Fibroblast of skin of back (primary cell): Measurements from ENCODE around the gene NCBP1. TPM values are rescaled to one million over a fixed set of nuclear protein-coding genes. Genes with fewer than 3 reads are reported as not detected.
"Not testable (repeated sequence)": the region's sequence is repeated elsewhere in the genome, so short reads cannot be mapped to it uniquely, and the experiment has no call there.

ENCODE experiments used
- DNase-seq: peaks from one replicate; pipeline ENCODE4 v3.0.0-alpha.2; 2013
- polyA plus RNA-seq, 2 experiments: library from polyadenylated mRNA; unstranded; fragments of 120-200 nt; gene quantifications; one replicate each; pipeline ENCODE4 v1.2.1, GENCODE V29; 2013; ENCODE audit not compliant: insufficient read length in 2 of 2

Gene NCBP1
- 33.9 TPM for polyA plus RNA-seq (2013, experiment 1 of 2; ENCODE audit: insufficient read length)
- 24.7 TPM for polyA plus RNA-seq (2013, experiment 2 of 2; ENCODE audit: insufficient read length)

- DNase-seq: peak; percentile 99
Measured at GRCh38 chr9:97632985-97633858, at the start of gene NCBP1, which contains the start of gene TSTD2. Gene NCBP1 (plus strand): TSS chr9:97633821. CDS start chr9:97633882, 61 bp downstream. Gene TSTD2 (minus strand): TSS chr9:97633368. CDS start chr9:97627562, 5,806 bp downstream.

- DNase-seq: not testable (repeated sequence)
Measured at GRCh38 chr9:97584778-97585177, 48.8 kb upstream of the NCBP1 start.

GRCh38 chr9:97586909-97587308, 46.7 kb upstream of the NCBP1 start:
- not testable (repeated sequence) for DNase-seq

GRCh38 chr9:97591535-97591934, 42.1 kb upstream of the NCBP1 start:
- no peak for DNase-seq

- no peak for DNase-seq
Measured at GRCh38 chr9:97592126-97592525, 41.5 kb upstream of the NCBP1 start.

GRCh38 chr9:97593960-97594359, 39.7 kb upstream of the NCBP1 start:
- peak; percentile 11 for DNase-seq

- no peak for DNase-seq
Measured at GRCh38 chr9:97594381-97594921, 39.2 kb upstream of the NCBP1 start.

- no peak for DNase-seq
Measured at GRCh38 chr9:97596906-97597305, 36.7 kb upstream of the NCBP1 start.

- peak; percentile 73 for DNase-seq
Measured at GRCh38 chr9:97598461-97599288, 34.9 kb upstream of the NCBP1 start.

- DNase-seq: no peak
Measured at GRCh38 chr9:97599314-97599846, 34.2 kb upstream of the NCBP1 start.

- DNase-seq: no peak
Measured at GRCh38 chr9:97600531-97601227, 32.9 kb upstream of the NCBP1 start.

- DNase-seq: no peak
Measured at GRCh38 chr9:97601228-97601898, 32.3 kb upstream of the NCBP1 start.

GRCh38 chr9:97602430-97602829, 31.2 kb upstream of the NCBP1 start:
- no peak for DNase-seq

- DNase-seq: no peak
Measured at GRCh38 chr9:97604901-97605645, 28.5 kb upstream of the NCBP1 start.

- DNase-seq: peak; percentile 51
Measured at GRCh38 chr9:97615439-97616072, 18.1 kb upstream of the NCBP1 start.

GRCh38 chr9:97617939-97618416, 15.6 kb upstream of the NCBP1 start:
- no peak for DNase-seq

- DNase-seq: not testable (repeated sequence)
Measured at GRCh38 chr9:97620063-97620462, 13.6 kb upstream of the NCBP1 start.

- DNase-seq: not testable (repeated sequence)
Measured at GRCh38 chr9:97622483-97622882, 11.1 kb upstream of the NCBP1 start.

- no peak for DNase-seq
Measured at GRCh38 chr9:97623946-97624345, 9.7 kb upstream of the NCBP1 start.

- DNase-seq: no peak
Measured at GRCh38 chr9:97625620-97626019, 8.0 kb upstream of the NCBP1 start.
